Measurements from ENCODE around the gene PDLIM5.

The PDLIM5 gene

GRCh38 chr4:94665500-94666404, 214.0 kb downstream of the PDLIM5 start:
- no peak for DNase-seq

GRCh38 chr4:94668724-94669123, 217.0 kb downstream of the PDLIM5 start:
- DNase-seq, result no peak

GRCh38 chr4:94669672-94670664, 218.2 kb downstream of the PDLIM5 start:
- DNase-seq, result no peak

DNA sequence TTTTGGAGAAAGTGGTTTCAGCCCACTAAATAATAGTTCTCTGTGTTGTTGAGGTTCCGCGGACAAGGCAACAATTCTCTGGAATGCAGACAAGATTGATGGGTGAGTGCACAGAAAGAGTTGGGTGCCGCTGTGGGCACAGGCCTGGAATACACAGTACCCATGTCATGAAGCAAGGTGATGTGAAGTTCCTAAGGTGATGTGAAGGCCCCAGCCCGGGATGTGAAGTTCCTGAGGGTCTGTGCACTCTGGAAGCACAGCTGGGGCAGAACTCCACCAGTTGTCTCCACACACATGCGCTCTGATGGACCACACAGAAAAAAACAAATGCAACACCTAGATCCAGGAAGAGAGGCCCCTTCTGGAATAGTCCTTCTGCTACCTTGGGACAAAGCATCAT, 219.4 kb downstream of the PDLIM5 start:
- no peak for DNase-seq

- no peak for DNase-seq
These were observed 222.2 kb downstream of the PDLIM5 start for GRCh38 chr4:94673961-94674360.

DNA sequence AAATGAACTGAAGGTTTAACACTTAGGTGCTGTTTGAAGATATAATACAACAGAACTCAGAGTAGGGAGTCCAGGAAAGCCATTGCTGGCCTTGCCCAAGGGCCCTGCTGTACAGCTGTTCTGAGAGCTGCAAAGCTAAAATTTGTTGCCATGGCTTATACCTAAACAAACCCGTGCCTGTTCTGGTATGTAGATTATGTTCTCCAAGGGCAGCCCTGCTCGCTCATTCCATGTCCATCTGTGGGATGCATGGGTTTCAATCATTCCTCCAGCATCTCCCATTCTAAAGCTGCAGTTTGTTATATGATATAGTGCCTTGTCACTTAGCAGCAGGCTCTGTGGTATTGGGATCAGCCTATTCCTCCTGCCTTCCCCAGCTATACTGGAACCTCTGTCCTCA, 225.2 kb downstream of the PDLIM5 start:
- no peak for DNase-seq

- no peak for DNase-seq
These were observed 227.2 kb downstream of the PDLIM5 start for GRCh38 chr4:94678896-94679295.

- DNase-seq, result no peak
These were observed 228.6 kb downstream of the PDLIM5 start for GRCh38 chr4:94680176-94680862.

DNA sequence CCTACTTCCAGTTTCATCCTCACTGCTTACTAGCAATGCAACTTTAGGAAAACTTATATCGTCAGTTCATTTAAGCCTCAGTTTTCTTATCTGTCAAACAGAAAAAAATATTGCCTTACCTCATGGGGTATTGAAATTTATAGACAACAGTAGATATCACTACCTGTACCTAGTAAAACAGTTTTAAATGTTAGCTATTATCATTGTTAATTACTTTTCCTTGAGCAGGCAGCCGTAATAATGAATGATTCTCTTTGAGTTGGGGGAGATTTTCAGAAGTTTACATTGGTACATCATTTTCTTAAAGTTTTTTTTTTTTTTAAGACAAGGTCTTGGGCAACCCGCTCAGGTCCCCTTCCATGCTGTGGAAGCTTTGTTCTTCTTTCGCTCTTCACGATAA, 234.3 kb downstream of the PDLIM5 start:
- no peak for DNase-seq

DNA sequence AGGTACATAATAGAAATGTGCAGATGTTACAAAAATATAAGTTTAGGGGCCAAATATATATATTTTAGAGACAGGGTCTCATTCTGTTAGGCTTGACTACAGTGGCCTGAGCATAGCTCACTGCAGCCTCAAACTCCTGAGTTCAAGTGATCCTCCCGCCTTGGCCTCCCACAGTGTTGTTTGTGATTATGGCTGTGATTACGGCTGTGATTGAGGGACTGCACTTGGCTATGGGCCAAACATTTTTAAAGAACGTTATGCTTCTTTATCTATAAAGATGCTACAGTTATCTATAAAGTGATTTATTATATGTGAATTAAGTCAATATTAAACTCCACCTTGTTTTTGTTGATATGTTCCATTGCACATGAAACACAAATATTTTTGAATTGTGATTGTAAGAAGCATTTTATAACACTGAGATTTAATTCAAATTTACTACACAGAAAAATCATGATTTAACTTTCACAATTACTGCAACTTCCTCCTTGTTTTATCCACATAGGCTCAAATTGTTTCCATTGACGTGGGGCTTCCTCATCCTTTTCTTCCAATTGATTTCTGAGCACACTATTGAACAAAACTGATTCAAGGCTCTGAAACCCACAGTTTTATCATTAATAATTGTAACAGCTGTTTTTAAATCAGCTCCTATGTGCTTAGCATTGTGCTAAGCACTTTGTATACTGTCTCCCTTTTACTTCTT, 237.6 kb downstream of the PDLIM5 start:
- no peak for DNase-seq

DNA sequence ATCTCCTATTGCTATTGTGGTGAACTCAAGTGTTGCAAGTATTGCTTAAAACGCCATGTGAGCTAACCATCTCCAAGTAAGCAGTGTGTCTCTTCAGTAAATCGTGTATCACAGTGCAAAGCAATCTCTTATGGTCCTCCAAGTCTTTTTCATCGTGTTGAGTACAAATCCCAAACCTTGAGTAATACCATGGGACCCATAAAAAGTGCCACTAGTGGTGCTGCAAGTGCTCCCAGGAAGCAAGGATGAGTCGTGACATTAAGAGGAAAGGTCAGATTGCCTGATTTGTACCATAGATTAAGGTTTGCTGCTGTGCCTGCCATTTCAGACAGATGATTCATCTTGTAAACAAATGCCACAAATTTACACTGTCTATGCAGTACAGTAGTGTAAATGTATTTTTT, 239.1 kb downstream of the PDLIM5 start:
- DNase-seq, result no peak

GRCh38 chr4:94691552-94691951, 239.8 kb downstream of the PDLIM5 start:
- no peak for DNase-seq

DNA sequence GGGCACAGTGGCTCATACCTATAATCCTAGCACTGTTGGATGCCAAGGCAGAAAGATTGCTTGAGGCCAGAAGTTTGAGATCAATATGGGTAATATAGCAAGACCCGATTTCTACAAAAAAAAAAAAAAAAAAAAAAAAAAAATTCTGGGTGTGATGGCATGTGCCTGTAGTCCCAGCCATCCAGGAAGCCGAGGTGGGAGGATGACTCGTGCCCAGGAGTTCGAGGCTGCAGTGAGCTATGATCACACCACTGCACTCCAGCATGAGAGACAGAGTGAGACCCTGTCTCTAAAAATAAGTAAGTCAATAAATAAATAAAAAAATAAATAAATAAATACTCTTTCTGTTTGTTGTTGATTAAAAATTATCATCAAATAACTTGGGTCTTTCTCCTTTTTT, 243.6 kb downstream of the PDLIM5 start:
- no peak for DNase-seq

GRCh38 chr4:94698187-94698586, 246.4 kb downstream of the PDLIM5 start:
- no peak for DNase-seq

GRCh38 chr4:94700298-94700697, 248.6 kb downstream of the PDLIM5 start:
- DNase-seq, result no peak

GRCh38 chr4:94701631-94702300, 250.0 kb downstream of the PDLIM5 start:
- DNase-seq, result no peak

GRCh38 chr4:94711635-94712034, 259.9 kb downstream of the PDLIM5 start:
- no peak for DNase-seq

DNA sequence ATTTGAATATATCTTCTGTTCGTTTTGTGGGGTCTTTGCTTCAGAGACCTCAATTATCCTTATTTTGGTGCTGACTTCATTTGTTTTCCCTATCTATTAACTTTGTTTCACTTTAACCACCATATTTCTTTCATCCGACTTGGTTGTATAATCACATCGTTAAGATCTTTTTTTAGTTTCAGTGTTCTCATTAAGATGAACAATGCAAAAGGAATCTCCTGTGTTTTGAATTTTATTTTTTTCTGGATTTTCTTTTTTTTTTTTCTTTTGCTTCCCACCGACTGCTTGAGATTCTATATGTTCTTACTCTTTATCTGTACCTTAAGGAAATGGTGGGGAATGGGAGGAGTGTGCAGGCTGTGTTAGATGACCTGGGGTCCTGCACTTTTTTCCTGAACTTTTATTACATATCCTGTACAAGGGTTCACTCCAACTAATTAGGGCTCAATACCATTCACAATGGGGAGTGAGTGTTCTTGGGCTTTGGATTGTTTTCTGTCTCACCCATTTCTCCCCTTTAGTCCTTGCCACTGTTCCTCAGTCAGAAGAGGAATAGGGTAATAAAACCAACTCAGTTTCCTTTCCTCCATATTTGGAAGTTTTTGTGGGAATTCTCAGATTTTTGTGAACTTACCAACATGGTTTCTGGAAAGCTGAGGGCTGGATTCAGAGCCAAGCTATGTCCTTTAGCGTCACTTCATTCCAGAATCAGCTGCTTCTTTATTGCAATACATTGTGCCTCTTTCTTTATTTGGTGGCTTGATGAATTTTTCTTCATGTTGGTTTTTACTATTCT, 262.8 kb downstream of the PDLIM5 start:
- no peak for DNase-seq

- no peak for DNase-seq
These were observed 264.0 kb downstream of the PDLIM5 start for GRCh38 chr4:94715726-94716125.

Data from stimulated activated CD4-positive, alpha-beta T cell treated with anti-CD3 and anti-CD28 coated beads, Interleukin-2, amount 100 ng/mL, for 48 hours (primary cell).